UCSD-AML1 (cell line): ENCODE data around the gene STXBP5.

Experiments used
- DNase-seq: peaks from one replicate; lab custom pipeline; 2025; ENCODE audit not compliant: unreplicated experiment; lab: John Stamatoyannopoulos, UW

Gene STXBP5

GRCh38 chr6:147177286-147177685 lies 26.9 kb upstream of the STXBP5 start:
- DNase-seq: no peak

DNA sequence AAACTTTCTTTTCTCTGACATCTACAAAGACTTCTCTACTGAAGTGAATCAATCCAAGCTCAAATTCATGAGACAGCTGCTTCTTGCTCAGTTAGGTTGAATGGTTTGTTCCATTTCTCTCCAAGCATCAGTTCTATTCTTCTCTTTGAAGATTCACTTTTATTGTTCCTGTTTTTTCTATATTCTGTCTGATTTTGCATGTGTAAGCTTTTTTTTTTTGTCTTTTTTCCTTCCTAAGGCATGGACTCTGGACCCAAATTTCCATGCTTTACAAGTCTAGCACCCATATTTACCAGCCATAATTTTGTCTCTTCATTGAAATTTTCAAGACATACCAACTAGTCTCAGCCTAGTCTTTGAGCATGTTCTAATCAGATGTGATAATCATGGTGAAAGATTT lies 25.9 kb upstream of the STXBP5 start:
- no peak for DNase-seq

GRCh38 chr6:147179809-147180208 lies 24.4 kb upstream of the STXBP5 start:
- no peak for DNase-seq

DNA sequence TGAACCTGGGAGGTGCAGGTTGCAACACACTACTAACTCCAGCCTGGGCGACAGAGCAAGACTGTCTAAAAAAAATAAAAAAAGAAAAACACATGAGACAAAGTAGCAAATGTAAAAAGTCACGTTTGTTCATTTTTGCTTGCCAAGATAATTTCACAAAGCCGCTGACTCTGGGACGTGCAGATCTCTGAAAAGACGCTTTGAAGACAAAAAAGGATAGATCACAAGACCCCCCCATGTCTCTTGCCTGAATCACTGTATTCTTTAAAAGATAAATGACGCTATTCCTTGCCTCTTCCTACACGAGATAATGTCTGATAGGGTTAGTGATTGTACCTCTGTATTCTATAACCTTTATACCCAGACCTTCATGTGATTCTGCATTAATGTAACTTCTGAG lies 23.3 kb upstream of the STXBP5 start:
- no peak for DNase-seq

GRCh38 chr6:147184379-147184778 lies 19.8 kb upstream of the STXBP5 start:
- no peak for DNase-seq

- DNase-seq: no peak
These were observed 19.0 kb upstream of the STXBP5 start for GRCh38 chr6:147185216-147185615.

- no peak for DNase-seq
These were observed 13.7 kb upstream of the STXBP5 start for GRCh38 chr6:147190556-147190955.

GRCh38 chr6:147192278-147192911 lies 11.8 kb upstream of the STXBP5 start:
- DNase-seq: no peak

- no peak for DNase-seq
These were observed 9.4 kb upstream of the STXBP5 start for GRCh38 chr6:147194652-147195411.

DNA sequence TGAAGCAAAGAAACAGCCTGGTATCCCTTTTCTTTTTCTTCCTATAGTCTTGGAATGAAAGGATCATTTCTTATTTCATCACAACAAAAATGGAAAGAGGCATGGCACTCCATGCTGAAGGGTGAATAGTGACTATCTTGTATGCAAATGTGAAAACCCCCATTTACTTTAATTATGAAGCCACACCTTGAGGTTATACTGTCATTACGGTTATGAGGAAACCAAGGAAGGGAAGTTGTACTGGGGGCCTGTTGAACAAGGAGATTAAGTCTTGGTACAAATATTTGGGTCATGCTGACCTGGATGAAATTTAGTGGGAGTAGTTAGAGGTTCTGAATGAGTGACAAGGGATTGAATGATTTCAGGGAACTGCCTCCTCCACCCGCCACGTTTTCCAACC lies 8.7 kb upstream of the STXBP5 start:
- DNase-seq: no peak

GRCh38 chr6:147195987-147196386 lies 8.2 kb upstream of the STXBP5 start:
- no peak for DNase-seq

GRCh38 chr6:147200711-147201110 lies 3.5 kb upstream of the STXBP5 start:
- no peak for DNase-seq

DNA sequence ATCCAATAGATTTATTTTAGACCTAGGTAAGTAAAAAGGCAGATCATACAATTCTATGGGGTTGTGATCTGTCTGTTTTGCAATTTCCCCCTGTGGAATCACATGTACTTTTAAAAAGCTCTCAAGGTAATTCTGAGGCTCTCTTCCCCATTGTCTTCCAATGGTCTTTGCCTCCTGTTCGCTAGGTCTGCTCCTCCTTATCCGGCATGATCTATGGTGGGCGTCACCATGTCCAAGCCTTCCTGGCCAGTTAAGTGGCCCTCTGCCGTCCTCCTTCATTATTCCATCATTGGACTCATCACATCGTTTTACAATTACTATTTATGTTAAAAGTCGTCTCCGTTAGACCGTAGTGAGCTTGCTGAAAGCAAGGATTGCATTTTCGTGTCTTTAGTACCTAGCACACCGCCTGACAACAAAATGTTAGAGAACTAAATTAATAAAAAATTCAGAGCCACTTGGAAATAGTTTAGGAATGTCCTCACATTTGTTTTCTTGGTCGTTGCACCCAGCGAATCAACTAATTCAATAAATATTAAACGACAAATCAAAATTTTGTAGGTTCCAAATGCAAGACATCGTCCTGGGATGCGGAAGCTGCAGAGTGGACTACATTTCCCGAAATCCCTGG lies 2.2 kb upstream of the STXBP5 start:
- DNase-seq: no peak

DNA sequence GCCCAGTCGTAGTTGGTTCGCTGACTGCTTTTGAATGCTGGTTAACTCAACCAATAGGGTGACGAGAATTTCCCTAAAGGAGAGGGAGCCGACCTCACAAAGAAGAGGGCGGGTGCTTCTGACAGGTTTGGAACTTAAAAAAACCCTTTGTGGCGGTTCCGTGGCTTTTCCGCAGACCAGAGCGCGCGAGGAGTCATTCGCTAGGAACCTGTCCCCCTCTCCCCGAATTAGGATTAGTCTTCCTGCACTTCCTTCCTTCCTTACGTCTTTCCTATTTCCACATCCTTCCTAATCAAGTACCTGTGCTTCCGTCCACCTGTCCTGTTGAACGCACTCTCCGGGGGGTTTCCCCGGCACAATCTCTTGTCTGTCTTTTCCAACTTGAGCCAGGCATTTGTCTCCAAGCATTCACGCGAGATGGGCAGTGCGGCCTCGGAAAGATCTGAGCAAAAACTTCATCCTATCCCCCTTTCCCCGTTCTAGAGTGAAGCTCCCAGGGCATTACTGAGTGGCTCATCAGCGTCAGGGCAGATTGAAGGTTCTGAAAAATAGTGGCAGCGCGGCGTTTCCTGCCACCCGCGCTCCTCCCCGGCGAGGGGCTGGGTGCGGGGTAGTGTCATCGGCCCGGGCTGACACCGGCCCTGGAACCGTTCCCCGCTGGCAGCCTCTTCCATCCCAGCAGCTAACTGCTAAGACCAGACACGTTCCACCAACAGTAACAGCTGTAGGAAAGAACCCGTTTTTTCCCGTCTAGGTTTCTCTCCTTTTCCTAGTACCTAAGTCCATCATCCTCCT lies 1.5 kb upstream of the STXBP5 start:
- DNase-seq: peak; percentile 82

- DNase-seq: peak; percentile 81
These were observed 732 bp upstream of the STXBP5 start for GRCh38 chr6:147203311-147204059.

DNA sequence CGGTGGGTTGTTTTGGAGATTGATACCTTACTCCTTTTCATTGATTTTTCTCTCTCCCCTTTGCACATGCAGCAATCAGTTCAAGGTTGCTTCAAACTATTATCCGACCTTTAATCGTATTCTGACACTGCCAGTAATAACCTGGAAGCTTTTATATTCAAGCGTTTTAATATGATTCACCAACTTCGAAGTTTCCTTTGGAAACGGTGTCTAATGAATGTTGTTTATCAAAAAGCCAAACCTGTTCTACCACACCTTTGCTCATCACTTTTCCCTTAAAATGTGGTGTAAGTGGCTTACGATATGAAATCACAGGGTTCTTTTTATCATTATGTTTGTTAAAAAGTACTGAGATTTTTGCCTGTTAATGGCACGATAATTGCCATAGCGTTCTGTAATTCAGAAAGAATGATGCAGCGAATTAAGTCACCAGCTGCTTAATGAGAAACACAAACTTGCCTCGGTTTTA lies 660 bp downstream of the STXBP5 start:
- DNase-seq: no peak

GRCh38 chr6:147205690-147206600 lies 1.7 kb downstream of the STXBP5 start:
- DNase-seq: peak; percentile 38

DNA sequence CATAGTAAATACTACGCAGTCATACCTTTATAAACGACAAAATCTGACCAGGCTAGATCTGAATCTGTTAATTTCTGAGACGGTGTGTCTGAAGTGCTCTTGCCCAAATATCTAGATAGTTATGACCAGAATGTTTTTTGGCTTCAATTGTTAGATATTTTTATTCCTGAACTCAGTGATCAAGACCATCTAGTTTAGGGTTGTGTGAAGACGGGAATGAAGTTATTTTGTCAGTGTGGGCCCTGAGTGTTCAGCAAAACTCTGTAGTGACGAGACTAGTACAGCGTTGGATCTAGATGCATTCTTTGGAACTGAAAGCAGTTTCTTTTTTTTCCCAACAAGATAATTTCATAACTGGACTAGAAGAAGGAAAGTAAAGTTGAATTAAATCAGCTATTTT lies 3.1 kb downstream of the STXBP5 start:
- DNase-seq: no peak

- no peak for DNase-seq
These were observed 3.9 kb downstream of the STXBP5 start for GRCh38 chr6:147207837-147208754.
